Activated CD4-positive, alpha-beta T cell treated with anti-CD3 and anti-CD28 coated beads, Interleukin-2, amount 50 U/mL, for 1 hour (primary cell): ENCODE data around the gene DUSP18.
"Not testable (repeated sequence)": the region's sequence is repeated elsewhere in the genome, so short reads cannot be mapped to it uniquely, and the experiment has no call there.

Source experiments
- DNase-seq: peaks from one replicate; pipeline ENCODE4 v3.0.0-alpha.2; 2020

The DUSP18 gene

DNA sequence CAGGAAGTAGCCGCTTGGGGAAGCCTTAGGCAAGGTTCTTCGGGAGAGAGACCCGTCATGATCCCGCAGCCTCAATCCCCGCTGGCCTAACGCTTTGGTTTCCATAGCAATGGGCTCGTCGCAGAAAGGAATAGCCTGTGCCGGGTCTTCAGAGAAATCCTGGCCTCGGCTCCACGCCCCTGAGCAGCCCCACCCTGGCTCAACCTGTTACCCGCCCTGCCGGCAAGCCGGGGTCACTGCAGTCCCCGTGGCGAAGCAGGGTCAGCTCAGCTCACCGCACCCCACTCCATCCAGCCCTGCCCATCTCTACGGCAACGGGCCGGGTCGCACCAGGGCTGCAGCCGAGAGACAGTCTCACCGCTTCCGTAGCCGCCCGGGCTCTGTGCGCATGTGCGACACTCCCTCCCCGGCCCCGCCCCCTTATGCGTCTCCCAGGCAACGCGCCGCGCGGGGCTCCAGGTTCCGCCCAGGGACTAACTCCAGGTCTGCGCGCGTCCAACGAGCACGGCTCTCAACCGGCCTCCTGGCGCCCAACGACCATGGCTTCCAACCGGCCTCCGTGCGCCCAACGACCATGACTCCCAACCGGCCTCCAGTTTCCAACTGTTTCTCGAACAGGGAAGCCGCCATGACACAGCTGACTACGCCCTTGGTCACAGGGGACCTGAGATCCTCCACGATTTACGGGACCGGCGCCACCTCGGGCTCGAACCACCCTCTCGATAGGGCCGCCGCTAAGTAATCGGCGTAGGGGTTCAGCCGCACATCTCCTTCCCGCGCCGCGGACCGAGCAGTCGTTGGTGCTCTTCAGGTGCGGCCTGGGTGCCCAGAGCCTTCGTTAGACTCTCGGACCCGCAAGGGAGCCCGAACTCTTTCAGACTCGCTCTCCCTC lies at the start of gene DUSP18:
DUSP18 (minus strand) TSS at position 382 of the 892 bp plus-strand sequence. CDS start 3,872 bp downstream, outside the sequence.
- DNase-seq = peak; percentile 94

DNA sequence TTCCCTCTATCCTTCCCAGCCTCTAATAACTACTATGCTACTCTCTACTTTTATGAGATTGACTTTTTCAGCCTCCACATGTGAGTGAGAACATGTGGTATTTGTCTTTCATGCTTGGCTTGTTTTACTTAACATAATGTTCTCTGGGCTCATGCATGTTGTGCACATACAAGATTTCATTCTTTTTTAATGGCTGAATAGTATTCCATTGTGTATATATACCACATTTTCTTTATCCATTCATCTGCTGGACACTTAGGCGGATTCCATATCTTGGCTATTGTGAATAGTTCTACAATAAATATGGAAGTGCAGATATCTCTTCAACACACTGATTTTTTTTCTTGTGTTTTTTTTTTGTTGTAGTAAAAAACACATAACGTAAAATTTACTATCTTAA lies 46.4 kb upstream of the DUSP18 start:
- DNase-seq = no peak

DNA sequence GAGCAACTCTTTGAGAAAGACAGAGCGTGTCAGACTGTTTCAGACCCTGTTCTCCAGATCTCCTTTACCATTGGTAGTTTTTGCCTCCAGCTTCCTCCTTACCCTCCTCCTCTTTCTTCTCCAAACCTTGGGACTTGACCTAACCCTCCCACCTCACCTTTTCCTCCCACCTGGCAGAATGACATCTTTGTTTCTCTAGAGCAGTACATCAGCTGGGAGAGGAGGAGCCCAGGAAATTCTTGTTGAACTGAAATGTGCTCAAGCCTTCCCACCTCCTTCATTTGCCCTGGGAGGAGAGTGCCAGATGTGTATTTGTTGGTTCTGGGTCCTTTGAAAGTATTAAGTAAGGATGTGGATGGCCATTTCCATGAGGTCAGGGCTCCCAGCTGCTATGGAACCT lies 44.4 kb upstream of the DUSP18 start:
- no peak for DNase-seq

DNA sequence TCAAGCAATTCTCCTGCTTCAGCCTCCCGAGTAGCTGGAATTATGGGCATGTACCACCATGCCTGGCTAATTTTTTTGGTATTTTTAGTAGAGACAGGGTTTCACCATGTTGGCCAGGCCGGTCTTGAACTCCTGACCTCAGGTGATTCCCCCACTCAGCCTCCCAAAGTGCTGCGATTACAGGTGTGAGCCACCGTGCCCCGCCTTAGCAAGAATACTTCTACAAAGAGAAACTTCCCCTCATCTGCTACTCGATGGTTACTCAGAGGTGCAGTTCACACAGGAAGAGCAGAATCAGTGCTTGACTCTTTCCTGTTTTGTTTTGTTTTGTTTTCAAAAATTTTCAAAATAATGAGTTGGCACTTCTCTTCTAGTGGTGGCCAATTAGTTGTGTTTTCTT lies 42.3 kb upstream of the DUSP18 start:
- DNase-seq = not testable (repeated sequence)

DNA sequence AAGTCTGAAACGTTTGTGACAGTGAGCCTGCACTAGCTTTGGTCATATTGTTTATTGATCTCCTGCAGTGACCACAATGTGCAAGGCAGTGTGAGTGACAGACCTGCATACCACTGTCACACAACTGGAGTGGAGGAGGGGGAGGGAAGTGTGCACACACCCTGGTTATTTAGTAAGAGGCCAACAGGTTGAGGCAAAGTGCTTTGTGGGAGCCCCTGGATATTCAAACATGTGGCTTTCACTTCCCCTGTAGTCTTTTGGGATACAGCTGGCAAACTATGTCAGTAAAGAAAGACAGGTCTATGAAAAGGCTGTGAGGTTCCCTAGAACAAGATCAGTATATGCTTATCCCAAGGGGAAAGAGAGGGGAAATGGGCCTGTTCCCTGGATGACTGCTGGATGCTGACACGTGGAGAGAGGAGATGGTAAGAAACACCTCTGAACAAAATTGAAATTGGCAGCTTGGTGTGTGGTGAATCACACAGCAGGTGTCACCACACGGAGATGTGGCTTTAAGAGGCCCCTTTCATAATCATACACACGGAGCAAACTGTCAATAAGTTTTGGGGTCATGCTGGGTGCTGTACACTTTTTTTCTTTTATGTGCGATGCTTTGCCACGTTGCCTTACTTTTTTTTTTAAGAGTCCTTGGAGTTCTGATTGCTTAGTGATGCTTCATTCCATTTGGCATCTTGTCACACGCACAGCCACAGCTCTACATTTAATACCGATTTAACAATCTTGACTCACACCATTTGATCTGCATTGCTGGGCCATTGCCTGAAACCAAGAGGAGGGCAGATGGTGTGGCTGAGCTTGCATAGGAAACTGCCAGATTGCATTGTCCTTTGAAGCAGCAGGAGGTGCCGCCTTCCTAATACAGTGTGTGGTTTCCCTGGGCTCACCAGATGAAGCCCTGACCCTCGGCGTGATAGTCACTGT lies 38.3 kb upstream of the DUSP18 start:
- DNase-seq = no peak

DNA sequence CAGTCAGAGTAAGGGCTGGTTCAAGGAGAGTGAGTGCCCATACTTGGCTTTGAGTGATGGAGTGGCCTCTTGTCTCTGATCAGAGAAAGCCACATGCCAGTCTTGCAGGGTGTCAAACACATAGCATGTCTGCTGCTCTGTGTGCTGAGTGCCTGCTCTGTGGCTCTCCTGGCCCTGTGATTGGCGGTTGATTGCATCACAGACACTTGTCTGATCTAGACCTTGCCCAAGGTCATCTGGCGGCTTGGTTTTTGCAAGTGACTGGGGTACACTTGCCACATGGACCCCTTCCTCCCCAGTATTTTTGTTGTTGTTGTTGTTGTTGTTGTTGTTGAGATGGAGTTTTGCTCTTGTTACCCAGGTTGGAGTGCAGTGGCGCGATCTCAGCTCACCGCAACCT lies 37.3 kb upstream of the DUSP18 start:
- DNase-seq = no peak

DNA sequence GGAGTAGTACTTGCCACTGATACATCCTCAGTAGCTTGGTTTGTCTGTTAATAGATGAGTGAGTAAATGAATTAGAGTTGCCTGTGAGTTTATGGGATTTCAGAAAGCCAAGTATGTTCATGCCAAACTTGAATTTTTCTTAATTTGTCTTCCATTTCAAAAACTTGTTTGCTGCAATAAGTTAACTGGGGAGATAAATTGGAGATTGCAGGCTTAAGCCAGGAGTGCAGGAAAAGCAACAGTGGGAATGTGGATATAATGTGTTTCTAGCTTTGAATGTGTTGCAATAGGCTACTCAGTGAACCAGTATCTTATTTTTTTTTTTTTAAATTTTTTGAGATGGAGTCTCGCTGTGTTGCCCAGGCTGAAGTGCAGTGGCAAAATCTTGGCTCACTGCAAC lies 35.2 kb upstream of the DUSP18 start:
- DNase-seq = no peak

DNA sequence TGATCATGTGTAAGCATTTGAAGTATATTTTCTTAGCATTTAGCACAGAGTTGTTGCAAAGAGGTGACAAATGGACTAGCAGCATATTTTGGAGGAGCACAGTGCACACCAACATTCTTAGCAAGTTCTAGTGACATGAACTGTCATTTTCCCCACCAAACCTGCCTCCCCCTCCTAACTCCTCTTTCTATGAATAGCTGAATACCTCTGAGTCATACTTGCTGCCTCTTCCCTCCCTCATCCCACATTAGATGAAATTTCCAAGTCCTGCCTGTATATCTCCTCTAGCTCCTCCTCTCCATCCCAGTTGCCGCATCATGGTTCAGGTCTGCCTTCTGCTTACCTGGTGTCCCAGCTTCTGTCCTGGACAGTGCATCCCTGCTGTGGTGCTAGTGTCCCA lies 34.2 kb upstream of the DUSP18 start:
- DNase-seq = no peak

DNA sequence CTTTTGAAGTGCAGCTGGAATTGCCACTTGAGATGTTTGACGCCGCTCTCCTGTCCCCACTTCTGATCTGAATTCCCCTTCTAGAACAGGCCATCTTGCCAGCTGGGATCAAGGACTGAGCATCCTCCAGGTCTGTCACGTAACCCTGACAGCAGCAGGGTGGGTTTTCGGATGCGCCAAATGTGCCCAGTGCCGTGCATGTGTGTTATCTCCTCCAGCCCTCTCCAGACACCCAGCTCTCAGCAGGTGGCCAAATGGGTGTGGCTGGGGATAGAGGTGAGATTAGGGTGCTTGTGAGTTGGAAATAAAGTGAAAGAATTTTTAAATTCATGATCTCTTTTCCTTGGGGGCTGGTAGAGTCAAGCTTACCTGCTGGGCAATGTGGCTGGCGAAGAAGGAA lies 30.3 kb upstream of the DUSP18 start:
- no peak for DNase-seq

DNA sequence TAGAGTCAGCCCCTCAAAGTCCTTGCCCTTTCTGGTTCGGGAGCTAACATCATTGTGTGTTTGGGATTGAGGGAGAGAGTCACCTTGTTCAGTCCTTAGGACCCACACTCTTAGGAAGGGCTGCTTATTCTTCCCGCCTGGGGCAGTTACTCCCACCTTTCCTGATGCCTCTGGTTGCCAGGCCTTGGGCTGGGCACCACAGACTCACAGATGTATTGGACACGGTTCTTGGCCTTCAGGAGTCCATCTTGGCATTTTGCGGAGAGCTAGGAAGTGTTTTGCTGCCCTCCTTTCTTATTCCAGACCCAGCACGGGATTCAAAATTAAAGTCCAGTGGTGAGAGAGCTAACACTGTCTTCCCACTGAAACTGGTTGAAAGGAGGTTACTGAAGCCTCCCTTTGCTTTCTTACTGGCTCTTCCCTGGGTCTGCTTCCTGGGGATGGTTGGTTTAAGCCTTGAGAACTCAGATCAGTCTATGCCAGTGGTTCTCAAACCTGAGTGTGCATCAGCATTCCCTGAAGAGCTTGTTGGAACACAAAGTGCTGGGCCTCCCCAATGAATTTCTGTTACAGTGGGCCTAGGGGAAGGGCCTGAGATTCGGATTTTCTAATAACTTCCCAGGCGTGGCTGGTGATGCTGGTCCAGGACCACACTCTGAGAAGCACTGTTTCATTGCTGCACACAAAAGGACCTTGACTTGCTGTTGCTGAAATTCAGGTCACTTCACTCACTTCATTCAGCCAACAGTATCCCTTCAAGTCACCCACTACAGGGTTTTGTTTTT lies 28.4 kb upstream of the DUSP18 start:
- DNase-seq = no peak

DNA sequence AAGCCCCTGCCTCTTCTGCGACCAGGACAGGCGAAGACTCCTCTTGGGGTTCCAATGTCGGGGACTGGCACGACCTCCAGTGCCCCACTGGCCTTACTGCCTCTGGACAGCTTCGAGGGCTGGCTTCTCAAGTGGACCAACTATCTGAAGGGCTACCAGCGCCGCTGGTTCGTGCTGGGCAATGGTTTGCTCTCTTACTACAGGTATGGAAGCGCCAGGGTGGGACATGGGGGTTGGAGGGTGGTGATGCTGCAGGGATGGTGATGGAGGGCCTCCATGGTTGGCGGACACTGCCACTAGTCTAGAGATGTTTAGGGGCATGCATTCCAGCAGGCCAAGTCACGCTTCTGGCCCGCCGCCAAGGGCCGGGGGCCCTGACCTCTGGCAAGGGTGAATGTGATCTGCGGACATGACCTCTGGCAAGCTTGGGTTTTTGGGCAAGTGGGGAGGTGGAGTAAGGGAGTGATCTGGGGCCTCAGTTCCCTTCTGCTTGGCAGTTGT lies 27.7 kb upstream of the DUSP18 start:
- no peak for DNase-seq

DNA sequence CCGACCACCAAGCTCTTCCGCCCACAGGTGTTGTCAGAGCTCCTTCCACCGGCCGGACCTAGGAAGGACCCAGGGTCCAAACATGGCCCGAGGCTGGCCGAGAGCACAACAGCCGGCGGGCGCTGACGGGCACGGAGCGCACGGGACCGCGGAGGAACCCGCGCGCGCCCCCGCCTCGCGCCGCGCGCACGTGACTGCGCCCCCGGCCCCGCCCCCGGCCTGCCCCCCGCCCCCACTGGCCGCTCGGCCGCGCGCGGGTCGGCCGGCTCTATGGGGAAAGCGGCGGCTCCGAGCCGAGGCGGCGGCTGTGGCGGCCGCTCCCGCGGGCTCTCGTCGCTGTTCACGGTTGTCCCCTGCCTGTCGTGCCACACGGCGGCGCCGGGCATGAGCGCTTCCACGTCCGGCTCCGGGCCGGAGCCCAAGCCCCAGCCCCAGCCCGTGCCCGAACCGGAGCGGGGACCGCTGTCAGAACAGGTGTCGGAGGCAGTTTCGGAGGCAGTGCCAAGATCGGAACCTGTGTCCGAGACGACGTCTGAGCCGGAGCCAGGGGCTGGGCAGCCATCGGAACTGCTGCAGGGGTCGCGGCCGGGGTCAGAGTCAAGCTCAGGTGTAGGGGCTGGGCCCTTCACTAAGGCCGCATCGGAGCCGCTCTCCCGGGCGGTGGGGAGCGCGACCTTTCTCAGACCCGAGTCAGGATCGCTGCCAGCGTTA lies 27.1 kb upstream of the DUSP18 start, which contains the start of gene OSBP2:
OSBP2 (plus strand) TSS at position 235 of the 711 bp plus-strand sequence; CDS start at position 271, 36 bp downstream.
- peak; percentile 36 for DNase-seq

DNA sequence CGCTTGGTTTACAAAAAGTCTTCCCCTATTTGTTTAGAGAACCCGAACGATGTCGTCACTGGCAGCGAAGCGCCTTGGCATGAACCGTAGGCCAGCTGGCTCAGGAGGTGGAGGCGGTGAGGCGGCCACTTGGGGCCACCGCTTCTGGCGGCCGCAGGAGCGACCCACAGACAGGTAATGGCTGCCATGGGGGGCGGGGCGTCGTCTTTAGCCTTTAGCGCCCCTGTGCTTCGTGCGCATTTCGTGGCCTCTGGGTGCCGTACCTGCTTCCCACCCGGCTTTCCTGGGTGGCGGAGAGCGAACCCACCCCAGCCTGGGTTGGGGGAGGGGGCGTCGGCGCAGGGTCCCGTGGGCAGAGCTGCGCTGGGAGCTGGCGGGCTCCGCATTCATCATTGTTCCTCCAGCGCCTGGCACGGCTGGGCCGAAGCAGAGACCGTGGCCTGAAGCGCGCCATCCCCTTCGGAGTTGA lies 26.5 kb upstream of the DUSP18 start:
- DNase-seq = peak; percentile 58

DNA sequence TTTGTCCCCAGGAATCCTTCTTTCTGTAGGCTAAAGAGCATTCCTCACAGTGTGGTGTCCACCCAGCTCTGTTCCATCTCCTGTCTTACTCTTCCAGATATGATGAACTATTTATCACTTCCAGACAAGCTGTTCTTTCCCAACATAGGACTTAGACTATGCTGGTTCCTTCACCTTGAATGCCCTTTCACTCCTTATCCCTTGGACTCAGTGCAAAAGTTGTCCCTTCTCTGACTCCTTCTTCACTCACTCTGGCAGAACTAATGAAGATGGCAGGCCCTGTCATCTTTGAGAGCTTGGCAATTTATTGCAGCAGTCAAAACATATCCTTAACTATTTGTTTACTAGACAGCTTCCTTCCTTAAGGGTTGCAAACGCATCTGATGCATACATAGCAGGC lies 23.5 kb upstream of the DUSP18 start:
- no peak for DNase-seq

DNA sequence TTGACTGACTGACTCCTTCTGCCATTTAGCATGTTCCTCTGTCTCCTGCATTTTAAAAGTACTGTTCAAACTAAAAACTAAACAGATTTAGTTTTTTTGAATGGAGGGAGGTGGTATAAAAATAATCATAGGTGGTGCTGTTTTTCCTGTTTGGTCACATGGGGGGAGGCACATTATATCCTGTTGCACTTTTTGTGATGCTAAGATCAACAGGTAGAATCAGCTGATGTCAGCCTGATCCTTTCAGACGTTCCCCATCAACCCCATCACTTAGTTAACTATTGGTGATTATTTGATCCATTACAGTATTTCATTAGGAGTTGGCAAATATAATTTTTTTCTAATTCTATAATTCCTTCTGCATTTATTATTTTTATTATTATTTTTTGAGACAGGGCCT lies 21.9 kb upstream of the DUSP18 start:
- DNase-seq = no peak

DNA sequence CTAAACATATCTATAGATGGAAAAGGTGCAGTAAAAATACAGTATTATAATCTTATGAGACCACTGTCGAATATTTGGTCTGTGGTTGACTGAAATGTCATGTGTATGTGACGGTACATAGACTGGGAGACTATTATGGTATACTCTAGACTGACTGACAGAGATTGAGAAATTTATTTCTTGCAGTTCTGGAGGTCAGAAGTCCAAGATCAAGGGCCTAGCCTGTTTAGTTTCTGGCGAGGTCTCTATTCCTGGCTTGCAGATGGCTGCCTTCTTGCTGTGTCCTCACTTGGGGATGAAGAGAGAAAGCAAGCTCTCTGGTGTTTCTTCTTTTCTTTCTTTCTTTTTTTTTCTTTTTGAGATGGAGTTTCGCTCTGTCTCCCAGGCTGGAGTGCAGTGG lies 19.7 kb upstream of the DUSP18 start:
- no peak for DNase-seq

DNA sequence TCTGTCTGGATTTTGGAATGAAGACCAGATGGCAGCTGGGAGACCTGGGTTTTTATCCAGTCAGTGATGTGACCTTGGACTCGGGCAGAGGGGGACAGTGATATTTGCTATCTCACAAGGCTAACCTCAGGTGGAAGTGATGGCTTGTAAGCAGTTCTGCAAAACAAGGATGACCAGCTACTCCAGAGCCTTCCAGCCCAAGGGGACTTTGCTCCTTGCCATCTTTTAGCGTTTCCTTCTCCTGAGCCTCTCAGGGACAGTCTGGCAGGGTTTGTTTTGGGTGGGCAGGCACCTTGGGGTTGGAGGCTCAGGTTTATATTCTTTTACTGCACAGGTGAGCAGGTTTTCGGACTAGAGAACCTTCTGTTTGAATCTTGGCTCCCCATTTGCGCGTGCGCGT lies 17.5 kb upstream of the DUSP18 start:
- DNase-seq = no peak

DNA sequence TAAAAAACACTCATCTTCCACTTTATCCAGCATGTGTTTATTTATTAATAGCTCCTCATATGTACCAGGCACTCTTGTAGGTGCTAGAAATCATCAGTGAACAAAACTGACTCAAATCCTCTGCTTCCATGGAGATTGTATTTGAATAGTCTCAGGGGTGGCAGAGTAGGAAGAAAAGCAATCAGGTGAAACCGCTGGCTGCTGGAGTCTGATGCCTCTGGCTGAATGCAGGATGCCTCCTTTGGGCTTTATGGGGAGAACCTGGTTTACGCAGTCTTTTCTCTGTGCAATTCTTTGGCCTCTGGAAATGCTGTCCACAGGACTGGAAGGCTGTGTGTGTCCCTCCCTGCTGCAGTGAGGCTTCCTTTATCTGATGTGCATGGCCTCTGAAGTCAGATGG lies 14.2 kb upstream of the DUSP18 start:
- DNase-seq = no peak

DNA sequence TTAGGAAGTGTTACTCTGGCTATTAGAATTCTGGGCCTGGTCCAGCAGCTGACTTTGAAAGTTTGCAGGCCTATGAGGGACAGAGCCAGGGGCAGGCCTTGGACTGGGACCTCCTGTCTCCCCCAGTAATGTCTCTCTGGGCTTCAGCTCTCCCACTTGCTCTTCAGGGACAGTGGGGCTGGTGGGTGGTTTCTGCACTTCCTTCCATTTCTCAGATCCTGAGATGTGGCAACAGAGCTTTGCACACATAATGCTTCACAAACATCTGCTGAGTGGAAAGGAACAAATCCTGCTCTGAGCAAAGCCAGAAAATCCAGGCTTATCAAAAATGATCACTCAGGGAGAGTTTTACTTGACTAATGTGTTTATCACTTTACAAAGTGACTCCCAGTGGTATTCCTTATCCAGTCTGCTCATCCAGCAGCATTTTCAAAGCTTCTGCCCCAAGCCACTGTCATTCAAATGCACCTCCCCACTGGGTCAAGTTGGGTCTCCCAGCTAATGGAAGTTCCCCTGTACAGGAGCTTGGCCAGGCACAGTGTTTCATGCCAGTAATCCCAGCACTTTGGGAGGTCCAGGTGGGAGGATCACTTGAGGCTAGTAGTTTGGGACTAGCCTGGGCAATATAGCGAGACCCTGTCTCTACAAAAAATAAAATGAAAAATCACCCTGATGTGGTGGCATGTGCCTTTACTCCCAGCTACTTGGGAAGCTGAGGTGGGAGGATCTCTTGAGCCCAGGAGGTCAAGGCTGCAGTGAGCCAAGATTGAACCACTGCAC lies 13.5 kb upstream of the DUSP18 start:
- DNase-seq = no peak

DNA sequence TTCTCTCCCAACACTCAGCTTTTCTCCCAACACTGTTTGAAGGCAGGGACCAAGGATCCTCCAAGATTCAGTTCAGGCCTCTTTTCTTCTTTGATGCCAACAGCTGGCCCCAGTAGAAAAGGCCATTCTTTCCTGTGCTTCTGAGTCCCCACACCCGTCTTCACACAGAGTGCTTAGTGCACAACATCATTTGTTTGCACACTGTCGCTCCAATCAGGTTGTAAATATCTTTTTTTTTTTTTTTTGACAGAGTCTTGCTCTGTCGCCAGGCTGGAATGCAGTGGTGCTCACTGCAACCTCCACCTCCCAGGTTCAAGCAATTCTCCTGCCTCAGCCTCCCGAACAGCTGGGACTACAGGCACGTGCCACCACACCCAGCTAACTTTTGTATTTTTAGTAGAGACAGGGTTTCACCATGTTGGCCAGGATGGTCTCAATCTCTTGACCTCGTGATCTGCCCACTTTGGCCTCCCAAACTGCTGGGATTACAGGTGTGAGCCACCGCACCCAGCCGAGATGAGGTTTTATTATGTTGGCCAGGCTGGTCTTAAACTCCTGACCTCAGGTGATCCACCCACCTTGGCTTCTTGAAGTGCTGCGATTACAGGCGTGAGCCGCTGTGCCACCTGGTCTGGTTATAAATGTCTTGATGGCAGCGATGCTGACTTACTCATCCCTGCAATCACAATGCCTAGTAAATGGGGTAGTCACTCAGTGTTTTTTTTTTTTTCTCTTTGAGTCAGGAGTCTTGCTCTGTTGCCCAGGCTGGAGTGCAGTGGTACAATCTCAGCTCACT lies 12.4 kb upstream of the DUSP18 start:
- DNase-seq = not testable (repeated sequence)
